CD14-positive monocyte (primary cell): Measurements from ENCODE around the gene CHD3. TPM values are rescaled to one million over a fixed set of nuclear protein-coding genes. Genes with fewer than 3 reads are reported as not detected.

ENCODE experiments used
- DNase-seq, 3 donors: peaks; one replicate each; pipeline ENCODE4 v3.0.0-alpha.2; 2011 to 2022
- H2AFZ ChIP-seq: 2 replicates; pipeline ENCODE4 v1.6.0; 2012; ENCODE audit warnings: mild to moderate bottlenecking, low read depth, low read length, inconsistent platforms; ENCODE audit not compliant: insufficient read depth, poor library complexity, severe bottlenecking
- H3K27ac ChIP-seq, 2 donors: 1 replicate in 1 of 2; 2 replicates in 1 of 2; pipeline ENCODE4 v1.5.1; 2012 to 2013; ENCODE audit warnings: low read length in 2 of 2, control low read depth in 1 of 2, inconsistent platforms in 1 of 2, low read depth in 1 of 2, mild to moderate bottlenecking in 1 of 2
- H3K27me3 ChIP-seq, 2 donors: one replicate each; pipeline versions ENCODE4 v1.6.0 to v1.6.1; 2011 to 2013; ENCODE audit warnings: low read length in 2 of 2; ENCODE audit not compliant: control insufficient read depth in 2 of 2, insufficient read depth in 2 of 2
- H3K36me3 ChIP-seq, 2 donors: replicated peaks in 1 of 2; 1 replicate in 1 of 2; 2 replicates in 1 of 2; pipeline versions ENCODE4 v1.5.1 to v1.6.1; 2012 to 2013; ENCODE audit warnings: low read length in 2 of 2, control low read depth in 1 of 2, inconsistent platforms in 1 of 2, mild to moderate bottlenecking in 1 of 2; ENCODE audit not compliant: insufficient read depth in 2 of 2, control insufficient read depth in 1 of 2
- H3K4me1 ChIP-seq, 2 donors: 1 replicate in 1 of 2; 2 replicates in 1 of 2; pipeline versions ENCODE4 v1.5.1 to v1.6.1; 2012 to 2013; ENCODE audit warnings: low read length in 2 of 2, control low read depth in 1 of 2, inconsistent platforms in 1 of 2, mild to moderate bottlenecking in 1 of 2, moderate library complexity in 1 of 2; ENCODE audit not compliant: insufficient read depth in 2 of 2, control insufficient read depth in 1 of 2
- H3K4me2 ChIP-seq: replicated peaks from 2 replicates; pipeline ENCODE3; 2012; ENCODE audit warnings: low read length, moderate library complexity, mild to moderate bottlenecking; ENCODE audit not compliant: poor library complexity, severe bottlenecking; ENCODE audit errors: extremely low read depth
- H3K4me3 ChIP-seq, 3 experiments: fragments of 200-600 bp in 1 of 3; sonication (generic) in 1 of 3; replicated peaks in 1 of 3; 1 replicate in 2 of 3; 2 replicates in 1 of 3; pipeline ENCODE4 v1.5.1; 2011 to 2013; ENCODE audit warnings: low read length in 3 of 3, mild to moderate bottlenecking in 3 of 3, control low read depth in 2 of 3, low read depth in 2 of 3, inconsistent platforms in 1 of 3, moderate library complexity in 1 of 3
- H3K79me2 ChIP-seq: 2 replicates; pipeline ENCODE4 v1.6.0; 2012; ENCODE audit warnings: mild to moderate bottlenecking, control low read depth, inconsistent platforms, low read length, moderate library complexity; ENCODE audit not compliant: insufficient read depth
- H3K9ac ChIP-seq: 2 replicates; pipeline ENCODE4 v1.6.0; 2017; ENCODE audit warnings: low read length, mild to moderate bottlenecking; ENCODE audit not compliant: insufficient read depth, poor library complexity, severe bottlenecking
- H3K9me3 ChIP-seq, 2 donors: replicated peaks in 1 of 2; 1 replicate in 1 of 2; 2 replicates in 1 of 2; pipeline versions ENCODE4 v1.5.1 to v1.6.1; 2012 to 2013; ENCODE audit warnings: low read length in 2 of 2, control low read depth in 1 of 2; ENCODE audit not compliant: control insufficient read depth in 1 of 2, insufficient read depth in 1 of 2
- H4K20me1 ChIP-seq: 2 replicates; pipeline ENCODE4 v1.6.0; 2012; ENCODE audit warnings: mild to moderate bottlenecking, low read length, control low read depth, moderate library complexity; ENCODE audit not compliant: insufficient read depth
- H3K27ac Mint-ChIP-seq, 7 donors: one replicate each; pipeline ENCODE4 v1.8.0; 2020; ENCODE audit warnings: mild to moderate bottlenecking in 7 of 7, mixed read lengths in 7 of 7, moderate library complexity in 6 of 7, inconsistent platforms in 2 of 7
- H3K27me3 Mint-ChIP-seq, 3 donors: one replicate each; pipeline ENCODE4 v1.8.0; 2021 to 2022; ENCODE audit warnings: low read depth in 3 of 3, mild to moderate bottlenecking in 3 of 3, mixed read lengths in 3 of 3, moderate library complexity in 3 of 3, inconsistent platforms in 1 of 3
- H3K36me3 Mint-ChIP-seq, 2 donors: one replicate each; pipeline ENCODE4 v1.8.0; 2020; ENCODE audit warnings: mixed read lengths in 2 of 2, inconsistent platforms in 1 of 2, mild to moderate bottlenecking in 1 of 2
- H3K4me1 Mint-ChIP-seq: one replicate; pipeline ENCODE4 v1.8.0; 2020; ENCODE audit warnings: mild to moderate bottlenecking, mixed read lengths
- H3K4me3 Mint-ChIP-seq, 2 donors: one replicate each; pipeline ENCODE4 v1.8.0; 2020; ENCODE audit warnings: mild to moderate bottlenecking in 2 of 2, mixed read lengths in 2 of 2, moderate library complexity in 1 of 2
- H3K9me3 Mint-ChIP-seq, 7 donors: one replicate each; pipeline ENCODE4 v1.8.0; 2020 to 2022; ENCODE audit warnings: mixed read lengths in 7 of 7, mild to moderate bottlenecking in 6 of 7, moderate library complexity in 6 of 7, inconsistent platforms in 2 of 7
- CTCF ChIP-seq: fragments of 200-600 bp; IDR thresholded peaks from one replicate; pipeline ENCODE4 v1.8.0; 2022; ENCODE audit warnings: antibody characterized with exemption, mild to moderate bottlenecking
- WGBS: methylation state at CpG from one replicate; pipeline ENCODE4 v1.1.5; 2013; ENCODE audit warnings: missing lambda C conversion rate; ENCODE audit not compliant: insufficient coverage; 5-methylcytosine and 5-hydroxymethylcytosine counted together
- intact Hi-C, 2 donors: fragments of 100-400 bp; cut with micrococcal nuclease; formaldehyde crosslinking; loops; one replicate each; pipeline versions ENCODE4 v1.15.0 to v1.15.1; 2023
- polyA plus RNA-seq, 3 donors: library from polyadenylated mRNA; depleted of rRNA in 1 of 3; unstranded in 2 of 3; stranded (reverse) in 1 of 3; fragments of 300-500 nt in 2 of 3; fragments of >200 nt in 1 of 3; fragmentation: Illumina TruSeq in 2 of 3; gene quantifications; 1 replicate in 2 of 3; 2 replicates in 1 of 3; pipeline ENCODE4 v1.2.3, GENCODE V29; 2012 to 2021

Gene CHD3
- polyA plus RNA-seq, 3 donors = 0.55 to 67.9 (median 0.91) TPM

- Mint-ChIP-seq H3K27ac (no peak overlapping the region), H3K36me3 (peaks cover 0 to 2% of the 10 kb centered on the region in 2 donors), H3K9me3 (peaks cover 0 to 1% (median 0%) of the 10 kb centered on the region in 7 donors), H3K4me1 (peaks cover 31% of the 10 kb centered on the region), H3K4me3 (peak overlapping the region in 1 of 2 donors; percentile 38), H3K27me3 (no peaks in the 10 kb centered on the region)
- no peak for TF ChIP-seq CTCF
- H2AFZ ChIP-seq = no peak overlapping the region
- no peaks in the 10 kb centered on the region for H3K27me3 ChIP-seq
- intact Hi-C loops = no loop called here
- DNase-seq = no peak
- H3K36me3 ChIP-seq = no peaks in the 10 kb centered on the region
- H3K27ac ChIP-seq = no peak overlapping the region
- no peak overlapping the region for H3K9ac ChIP-seq
- H3K4me1 ChIP-seq = peaks cover 6 to 18% of the 10 kb centered on the region in 2 donors
- 63% methylated on average over 8 of the region's 13 CpGs for WGBS
- no peaks in the 10 kb centered on the region for H3K9me3 ChIP-seq
- no peaks in the 10 kb centered on the region for H4K20me1 ChIP-seq
- H3K4me2 ChIP-seq = no peak overlapping the region
- H3K79me2 ChIP-seq = no peaks in the 10 kb centered on the region
- H3K4me3 ChIP-seq = no peak overlapping the region
Observed at GRCh38 chr17:7955414-7956227, 67.0 kb downstream of the CHD3 start.

GRCh38 chr17:7956228-7956965, 67.8 kb downstream of the CHD3 start:
- Mint-ChIP-seq H3K4me3 (no peak overlapping the region), H3K9me3 (peaks cover 0 to under 1% (median 0%) of the 10 kb centered on the region in 7 donors), H3K27ac (peak overlapping the region in 2 of 7 donors; percentile 5 to 30), H3K36me3 (peaks cover 0 to 2% of the 10 kb centered on the region in 2 donors), H3K4me1 (peaks cover 28% of the 10 kb centered on the region), H3K27me3 (no peaks in the 10 kb centered on the region)
- 100% methylated on average over 1 of the region's 11 CpGs for WGBS
- no peak for TF ChIP-seq CTCF
- no peak overlapping the region for H2AFZ ChIP-seq
- H3K36me3 ChIP-seq = no peaks in the 10 kb centered on the region
- no peak overlapping the region for H3K4me2 ChIP-seq
- peaks cover 6 to 18% of the 10 kb centered on the region in 2 donors for H3K4me1 ChIP-seq
- DNase-seq = peak in 1 of 3 donors; percentile 12
- H3K4me3 ChIP-seq = no peak overlapping the region
- H3K9me3 ChIP-seq = no peaks in the 10 kb centered on the region
- H3K9ac ChIP-seq = no peak overlapping the region
- intact Hi-C loops = no loop called here
- no peak overlapping the region for H3K27ac ChIP-seq
- no peaks in the 10 kb centered on the region for H3K27me3 ChIP-seq
- no peaks in the 10 kb centered on the region for H3K79me2 ChIP-seq
- H4K20me1 ChIP-seq = no peaks in the 10 kb centered on the region
